Measurements from ENCODE around the gene ZNF774. TPM values are rescaled to one million over a fixed set of nuclear protein-coding genes. Genes with fewer than 3 reads are reported as not detected.

Gene ZNF774
- total RNA-seq, 4 donors from 2014 or later = 0.22 to 2.5 (median 0.33) TPM; not detected in 1

DNA sequence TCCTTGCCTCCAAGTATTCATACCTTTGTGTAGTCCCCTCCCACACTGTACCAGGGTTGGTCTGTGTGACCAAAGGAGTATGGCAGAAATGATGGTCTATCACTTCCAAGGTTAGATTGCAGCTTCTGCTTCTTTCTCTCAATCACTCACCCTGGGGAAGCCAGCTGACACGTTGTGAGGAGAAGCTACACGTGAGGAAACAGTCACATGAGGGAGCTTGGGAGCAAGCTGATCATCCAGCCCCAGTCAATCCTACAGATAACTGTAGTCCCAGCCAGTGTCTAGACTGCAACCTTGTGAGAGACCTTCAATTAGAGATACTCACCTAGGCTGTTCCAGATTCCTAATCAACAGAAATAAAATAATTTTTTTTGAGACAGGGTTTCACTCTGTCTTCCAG, 6.2 kb upstream of the ZNF774 start:
- no peak for TF ChIP-seq CTCF (IDR thresholded peaks at IDR 0.05; ENCODE audit: low read depth)

- TF ChIP-seq CTCF (IDR thresholded peaks at IDR 0.05; ENCODE audit: low read depth) = no peak
Observed at GRCh38 chr15:90348456-90348855, 3.6 kb upstream of the ZNF774 start.

GRCh38 chr15:90349072-90349471, 3.0 kb upstream of the ZNF774 start:
- TF ChIP-seq CTCF (IDR thresholded peaks at IDR 0.05; ENCODE audit: low read depth) = no peak

DNA sequence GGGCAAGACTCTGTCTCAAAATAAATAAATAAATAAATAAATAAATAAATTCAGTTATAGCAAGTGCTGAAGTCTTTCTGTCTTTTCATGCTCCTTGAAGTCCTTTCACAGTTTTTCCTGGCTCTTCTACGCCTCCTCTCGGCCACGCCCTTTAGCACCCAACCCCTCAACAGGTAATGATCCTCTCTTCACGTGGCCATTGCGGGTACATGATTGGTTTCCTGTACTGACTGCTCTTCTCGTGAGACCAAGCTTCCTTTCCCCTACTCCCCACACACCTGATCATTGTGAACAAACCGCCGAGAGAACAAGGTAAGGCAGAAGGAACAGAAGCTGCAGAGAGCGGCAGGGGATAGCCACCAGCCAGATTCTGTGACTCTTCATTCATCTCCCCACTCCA, 2.3 kb upstream of the ZNF774 start:
- TF ChIP-seq CTCF (IDR thresholded peaks at IDR 0.05; ENCODE audit: low read depth) = no peak

GRCh38 chr15:90351479-90352106, 491 bp upstream of the ZNF774 start:
- TF ChIP-seq CTCF (IDR thresholded peaks at IDR 0.05; ENCODE audit: low read depth) = no peak

GRCh38 chr15:90354986-90355385, 2.9 kb downstream of the ZNF774 start:
- TF ChIP-seq CTCF (IDR thresholded peaks at IDR 0.05; ENCODE audit: low read depth) = no peak

- no peak for TF ChIP-seq CTCF (IDR thresholded peaks at IDR 0.05; ENCODE audit: low read depth)
Observed at GRCh38 chr15:90358124-90359033, 6.3 kb downstream of the ZNF774 start.
